HCEC 1CT (cell line): ENCODE results near the gene AGTRAP.

Experiments used
- DNase-seq: peaks from one replicate; pipeline ENCODE4 v3.0.0-alpha.2; 2017

AGTRAP gene

DNA sequence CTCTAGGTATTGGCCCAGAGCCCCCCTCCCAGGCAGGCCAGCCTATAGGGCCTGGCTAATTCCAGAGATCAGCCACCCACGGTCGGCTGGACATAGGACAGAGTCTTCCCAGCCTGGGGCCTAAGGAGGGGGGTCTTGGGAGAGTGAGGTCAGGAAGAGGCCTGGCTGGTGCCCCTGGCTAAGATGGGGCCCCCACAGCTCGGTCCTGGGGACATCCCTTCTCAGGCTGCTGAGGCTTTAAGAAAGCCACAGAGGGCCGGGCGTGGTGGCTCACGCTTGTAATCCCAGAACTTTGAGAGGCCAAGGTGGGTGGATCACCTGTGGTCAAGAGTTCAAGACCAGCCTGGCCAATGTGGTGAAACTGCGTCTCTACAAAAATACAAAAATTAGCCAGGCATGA, 28.6 kb downstream of the AGTRAP start:
- DNase-seq: no peak

DNA sequence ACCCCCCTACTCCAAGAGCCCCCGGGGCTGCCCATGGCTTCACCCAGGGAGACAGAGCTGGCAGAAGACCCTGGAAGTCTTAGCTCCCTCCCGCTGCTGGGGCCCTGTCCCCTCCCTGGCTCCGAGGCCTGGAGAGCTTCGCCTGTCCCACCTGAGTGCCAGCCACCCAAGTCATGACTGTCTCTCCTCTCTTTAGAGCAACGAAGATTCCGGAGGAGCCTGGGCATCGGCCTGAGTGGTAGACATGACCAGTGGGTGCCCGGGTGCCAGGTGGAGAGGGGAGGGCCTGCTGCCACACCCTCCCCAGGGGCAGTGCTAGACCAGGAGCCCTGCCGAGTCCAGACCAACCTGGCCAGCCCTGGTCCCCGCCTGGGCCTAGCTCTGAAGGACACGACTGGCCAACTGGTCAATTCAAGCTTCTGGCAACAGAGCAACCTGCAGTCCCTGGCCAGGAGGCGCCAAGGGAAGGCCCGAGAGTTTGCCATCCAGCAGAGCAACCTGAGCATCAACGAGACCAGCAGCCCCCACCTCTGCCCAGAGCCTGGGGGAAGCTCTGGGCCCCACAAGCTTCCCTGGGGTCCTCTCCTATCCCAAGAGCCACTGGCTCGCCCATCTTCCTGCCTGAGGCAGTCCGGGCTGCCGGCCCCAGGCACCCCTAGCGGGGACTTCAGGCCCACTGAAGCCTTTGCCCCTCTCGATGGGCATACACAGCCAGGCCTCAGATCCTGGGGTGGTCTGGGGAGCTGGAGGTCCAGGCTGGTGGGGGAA, 29.9 kb downstream of the AGTRAP start:
- DNase-seq: no peak

DNA sequence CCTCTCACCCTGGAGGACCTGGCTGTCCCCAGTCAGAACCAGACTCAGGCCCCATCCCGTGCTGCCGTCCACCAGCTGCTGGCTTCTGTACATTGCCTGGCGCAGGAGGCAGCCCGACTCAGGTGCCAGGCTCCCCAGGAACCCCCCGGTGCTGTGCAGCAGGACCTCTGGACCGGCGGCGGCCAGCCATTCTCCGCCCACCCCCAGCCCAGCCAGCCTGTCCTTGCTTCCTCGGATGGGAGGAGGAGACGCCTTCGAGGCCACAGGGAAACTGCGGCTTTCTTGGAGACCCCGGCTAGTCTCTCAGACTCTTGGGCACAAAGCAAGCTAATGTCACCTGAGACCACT, 30.5 kb downstream of the AGTRAP start:
- no peak for DNase-seq

DNA sequence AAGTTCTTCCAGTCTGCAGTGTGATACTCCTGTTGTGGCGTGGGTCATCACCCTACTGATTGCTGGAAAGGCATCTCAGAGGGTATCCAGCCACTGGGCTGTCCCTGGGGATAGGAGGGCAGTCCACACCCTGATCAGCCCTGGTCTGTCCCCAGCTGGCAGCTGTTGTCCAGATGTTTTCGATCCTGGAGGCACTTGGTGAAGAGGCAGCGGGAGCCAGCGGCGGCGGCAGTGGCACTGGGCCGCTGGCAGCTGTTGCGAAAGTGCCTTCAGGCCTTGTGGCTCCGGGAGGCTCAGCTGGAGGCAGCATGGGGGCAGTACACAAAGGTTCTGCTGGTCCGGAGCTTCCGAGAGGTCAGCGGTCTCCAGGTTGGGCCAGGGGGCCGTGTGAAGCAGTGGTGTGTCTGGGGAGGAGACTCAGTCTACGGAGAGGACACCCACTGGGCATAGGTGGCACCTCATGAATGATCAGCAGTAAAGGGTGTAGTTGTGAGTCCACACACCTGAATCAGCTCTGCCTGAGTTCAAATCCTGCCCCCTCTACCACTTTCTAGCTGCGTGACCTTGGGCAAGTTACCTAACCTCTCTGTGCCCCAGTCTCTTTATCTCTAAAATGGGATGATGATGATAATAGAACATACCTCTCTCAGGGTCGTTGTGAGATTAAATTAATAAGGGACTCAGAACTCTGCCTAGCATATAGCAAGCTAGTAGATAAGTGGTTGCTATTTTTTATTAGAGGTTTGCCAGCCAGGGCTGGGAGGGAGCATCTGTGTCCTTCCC, 32.2 kb downstream of the AGTRAP start:
- no peak for DNase-seq

DNA sequence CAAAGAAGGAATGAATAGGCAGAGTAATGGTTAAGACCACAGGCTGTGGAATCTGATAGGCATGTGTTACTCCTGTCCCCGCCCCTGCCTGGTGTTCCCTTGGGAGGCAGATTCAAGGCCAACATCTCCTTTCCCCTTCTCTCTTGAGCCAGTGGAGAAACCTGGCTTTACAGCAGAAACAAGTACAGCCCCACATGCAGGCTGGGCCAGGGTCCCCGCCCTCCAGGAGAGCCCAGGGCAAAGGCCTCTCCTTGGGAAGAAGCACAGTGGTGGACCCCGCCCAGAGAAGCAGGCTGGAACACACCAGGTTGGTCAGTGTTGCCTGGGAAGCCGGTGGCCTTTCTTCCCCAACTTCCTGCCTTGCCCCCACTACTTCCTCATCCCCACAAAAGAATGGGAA, 32.9 kb downstream of the AGTRAP start:
- DNase-seq: no peak

DNA sequence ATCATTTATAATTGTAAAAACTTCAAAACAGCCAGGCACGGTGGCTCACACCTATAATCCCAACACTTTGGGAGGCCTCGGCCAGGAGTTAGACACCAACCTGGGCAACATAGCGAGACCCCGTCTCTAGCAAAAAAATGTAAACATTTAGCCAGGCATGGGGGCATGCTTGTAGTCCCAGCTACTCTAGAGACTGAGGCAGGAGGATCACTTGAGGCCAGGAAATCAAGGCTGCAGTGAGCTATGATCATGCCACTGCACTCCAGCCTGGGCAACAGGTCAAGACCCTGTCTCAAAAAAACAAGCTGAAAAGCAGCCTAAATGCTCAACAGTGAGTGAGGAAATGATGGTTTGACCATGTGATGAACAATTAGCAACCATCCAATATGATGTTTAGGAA, 33.3 kb downstream of the AGTRAP start:
- no peak for DNase-seq

DNA sequence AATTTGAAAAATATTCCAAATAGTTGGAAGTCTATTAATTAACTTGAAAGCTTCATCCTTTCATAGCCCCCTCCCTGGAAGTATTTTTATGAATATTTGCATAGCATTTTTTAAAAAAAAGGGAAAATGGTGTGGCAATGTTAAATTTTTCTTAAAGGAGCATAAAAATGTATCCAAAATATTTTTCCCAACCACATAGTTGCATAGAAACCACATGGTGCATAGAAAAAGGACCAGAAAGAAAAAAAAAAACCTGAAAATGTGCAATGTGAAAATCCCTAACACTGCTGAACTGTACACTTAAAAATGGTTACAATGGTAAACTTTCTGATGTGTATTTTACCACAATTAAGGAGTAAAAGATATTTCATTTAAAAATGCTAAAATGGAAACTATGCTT, 34.1 kb downstream of the AGTRAP start:
- DNase-seq: no peak

DNA sequence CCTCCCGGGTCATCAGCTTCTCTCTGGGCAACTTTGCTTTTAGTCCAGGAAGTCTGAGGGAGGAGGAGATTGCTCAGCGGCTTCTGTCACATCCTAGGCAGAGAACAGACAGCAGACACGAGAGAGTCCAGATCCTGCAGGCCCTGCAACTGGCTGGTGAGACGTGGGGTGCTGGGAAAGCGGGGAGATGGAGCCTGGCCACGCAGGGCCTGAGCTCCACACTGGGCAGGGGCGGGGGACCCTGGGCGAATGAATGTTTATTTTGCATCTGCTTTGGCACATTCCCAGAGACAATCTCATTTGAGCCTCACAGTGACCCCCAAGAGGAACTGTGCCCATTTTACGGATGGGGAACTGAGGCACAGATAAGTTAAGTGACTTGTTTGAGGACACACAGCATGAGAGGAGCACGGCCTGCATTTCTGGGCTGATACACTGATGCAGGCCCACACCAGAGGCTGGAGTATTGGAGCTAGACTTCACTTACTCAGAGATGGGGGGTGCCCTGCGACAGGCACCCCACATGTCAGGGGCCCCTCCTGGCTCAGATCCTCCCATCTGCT, 35.6 kb downstream of the AGTRAP start:
- no peak for DNase-seq

DNA sequence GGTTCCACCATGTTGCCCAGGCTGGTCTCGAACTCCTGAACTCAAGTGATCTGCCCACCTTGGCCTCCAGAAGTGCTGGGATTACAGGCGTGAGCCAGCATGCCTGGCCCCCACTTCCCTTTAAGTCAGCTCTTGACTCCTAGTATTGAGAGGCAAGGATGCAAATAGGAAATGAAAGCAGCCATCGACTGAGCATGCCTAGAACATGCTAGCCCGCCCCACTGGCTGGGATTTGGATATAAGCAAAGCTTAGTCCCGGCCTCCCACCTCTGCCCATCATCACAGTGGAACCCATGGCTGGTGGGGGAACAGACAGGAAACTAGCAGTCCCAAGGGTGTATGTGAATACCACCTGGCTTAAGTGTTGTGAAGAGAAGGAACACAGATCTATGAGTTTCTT, 36.5 kb downstream of the AGTRAP start:
- DNase-seq: no peak

DNA sequence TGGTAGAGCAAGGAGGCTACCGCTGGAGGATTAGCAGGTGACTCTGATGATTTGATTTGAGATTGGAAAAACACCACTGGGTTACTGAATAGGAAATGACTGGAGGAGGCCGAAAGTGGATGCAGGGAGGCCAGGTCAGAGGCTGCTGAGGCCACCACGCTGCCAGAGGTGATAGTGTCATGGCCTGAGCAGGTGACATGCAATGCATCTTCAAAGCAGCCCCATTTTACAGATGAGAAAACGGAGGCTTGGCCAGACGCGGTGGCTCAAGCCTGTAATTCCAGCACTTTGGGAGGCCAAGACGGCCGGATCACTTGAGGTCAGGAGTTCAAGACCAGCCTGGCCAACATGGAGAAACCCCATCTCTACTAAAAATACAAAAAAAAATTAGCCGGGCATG, 38.8 kb downstream of the AGTRAP start:
- no peak for DNase-seq

DNA sequence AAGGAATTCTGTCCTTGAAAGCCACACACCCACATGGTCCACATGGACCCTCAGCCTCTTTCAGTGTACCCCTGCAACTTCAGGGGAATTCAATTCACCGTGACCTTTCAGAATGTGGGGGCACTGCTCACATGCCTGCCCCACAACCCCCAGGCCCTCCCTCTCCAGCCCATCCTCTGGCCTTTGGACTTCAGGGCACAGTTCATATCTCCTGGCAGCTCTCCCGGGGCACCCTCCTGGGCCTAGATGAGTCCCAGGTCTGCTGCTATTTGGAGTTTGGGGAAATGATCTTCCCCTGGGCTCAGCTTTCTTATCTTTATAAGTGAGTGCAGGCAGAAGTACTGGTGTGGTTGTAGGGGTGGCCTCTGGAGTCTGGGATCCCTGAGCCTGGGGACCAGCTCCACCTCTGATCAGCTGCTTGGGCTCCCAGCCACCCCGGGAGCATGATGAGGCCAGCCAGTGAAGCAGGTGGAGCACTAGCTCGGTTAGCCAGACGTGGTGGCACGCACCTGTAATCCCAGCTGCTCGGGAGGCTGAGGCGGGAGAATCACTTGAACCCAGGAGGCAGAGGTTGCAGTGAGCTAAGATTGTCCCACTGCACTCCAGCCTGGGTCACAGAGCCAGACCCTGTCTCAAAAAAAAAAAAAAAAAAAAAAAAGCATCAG, 41.9 kb downstream of the AGTRAP start:
- no peak for DNase-seq

DNA sequence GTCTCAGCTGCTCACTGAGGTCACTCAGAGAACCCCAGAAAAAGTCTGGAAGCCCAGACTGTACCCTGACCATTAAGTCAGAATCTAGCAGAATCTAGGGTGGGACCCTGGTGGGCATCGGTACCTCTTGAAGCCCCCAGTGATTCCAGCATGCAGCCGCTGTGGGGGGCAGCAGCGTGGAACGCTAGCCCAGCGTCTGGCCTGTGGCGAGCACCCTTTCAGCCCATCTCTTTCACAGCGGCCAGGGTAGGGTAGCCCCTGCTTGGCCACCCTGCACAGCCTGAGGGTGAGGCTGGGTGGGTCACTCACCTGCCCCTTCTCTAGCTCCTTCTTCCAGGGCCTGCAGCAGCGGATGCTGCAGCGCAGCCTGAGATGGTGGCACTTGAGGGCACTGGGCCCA, 42.4 kb downstream of the AGTRAP start:
- DNase-seq: no peak

DNA sequence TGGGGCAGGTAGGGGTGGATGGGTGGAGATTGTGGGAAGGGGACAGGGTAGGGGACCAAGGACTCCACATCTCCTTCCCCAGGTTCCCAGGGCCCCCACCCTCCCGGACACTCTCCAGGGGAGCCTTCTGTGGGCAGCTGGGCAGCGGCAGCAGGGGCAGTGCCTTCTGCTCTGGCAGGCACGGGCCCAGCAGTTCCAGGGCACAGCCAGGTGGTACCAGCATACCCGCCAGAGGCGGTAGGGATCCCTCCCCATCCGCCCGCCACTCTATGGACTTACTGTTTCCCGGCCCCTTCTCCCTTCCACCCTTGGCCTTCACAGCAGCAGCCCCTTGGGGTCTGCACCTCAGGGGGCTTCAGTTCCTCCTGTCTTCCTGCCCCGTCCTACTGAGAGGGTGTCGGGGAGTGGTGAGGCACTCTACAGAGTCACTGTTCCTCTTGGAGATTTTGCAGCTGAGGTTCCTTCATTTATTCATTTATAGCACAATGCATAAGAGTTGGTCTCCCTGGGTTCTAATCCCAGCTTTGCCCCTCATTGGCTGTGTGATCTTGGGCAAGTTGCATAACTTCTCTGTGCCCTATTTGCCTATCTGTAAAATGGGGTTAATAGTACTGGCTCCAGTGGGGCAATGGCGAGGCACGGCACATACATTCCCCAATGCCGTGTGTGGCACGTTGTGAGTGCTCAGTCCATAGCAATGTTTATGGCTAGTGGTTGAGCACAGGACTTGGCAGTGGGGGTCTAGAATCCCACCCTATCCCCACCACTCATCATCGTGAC, 43.1 kb downstream of the AGTRAP start:
- DNase-seq: no peak

DNA sequence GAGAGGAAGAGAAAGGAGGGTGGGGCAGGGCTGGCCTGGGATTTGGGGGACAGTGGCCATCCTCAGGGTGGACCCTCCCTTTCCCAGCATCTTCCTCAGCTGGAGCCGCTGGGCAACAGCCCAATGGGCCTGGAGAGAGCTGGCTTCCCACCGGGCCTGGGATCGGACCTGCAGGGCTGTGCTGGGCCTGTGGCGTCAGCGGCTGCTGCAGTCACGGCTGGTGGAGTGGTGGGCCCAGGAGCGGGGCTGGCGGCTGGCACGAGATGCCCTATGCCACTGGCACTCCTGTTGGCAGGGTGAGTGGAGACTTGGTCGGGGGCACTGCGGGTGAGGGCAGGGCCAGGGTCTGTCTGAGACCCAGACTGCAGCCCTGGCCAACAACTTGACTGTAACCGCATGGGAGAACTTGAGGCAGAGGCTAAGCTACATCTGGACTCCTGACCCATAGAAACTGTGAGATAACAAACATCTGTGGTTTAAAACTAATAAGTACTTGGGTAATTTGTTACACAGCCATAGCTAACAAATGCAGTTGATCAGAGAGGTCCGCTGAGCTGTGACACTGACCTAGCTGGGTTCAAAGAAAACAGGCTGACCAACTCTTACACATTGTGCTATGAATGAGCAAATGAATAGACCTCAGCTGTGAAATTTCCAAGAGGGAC, 43.9 kb downstream of the AGTRAP start:
- no peak for DNase-seq

DNA sequence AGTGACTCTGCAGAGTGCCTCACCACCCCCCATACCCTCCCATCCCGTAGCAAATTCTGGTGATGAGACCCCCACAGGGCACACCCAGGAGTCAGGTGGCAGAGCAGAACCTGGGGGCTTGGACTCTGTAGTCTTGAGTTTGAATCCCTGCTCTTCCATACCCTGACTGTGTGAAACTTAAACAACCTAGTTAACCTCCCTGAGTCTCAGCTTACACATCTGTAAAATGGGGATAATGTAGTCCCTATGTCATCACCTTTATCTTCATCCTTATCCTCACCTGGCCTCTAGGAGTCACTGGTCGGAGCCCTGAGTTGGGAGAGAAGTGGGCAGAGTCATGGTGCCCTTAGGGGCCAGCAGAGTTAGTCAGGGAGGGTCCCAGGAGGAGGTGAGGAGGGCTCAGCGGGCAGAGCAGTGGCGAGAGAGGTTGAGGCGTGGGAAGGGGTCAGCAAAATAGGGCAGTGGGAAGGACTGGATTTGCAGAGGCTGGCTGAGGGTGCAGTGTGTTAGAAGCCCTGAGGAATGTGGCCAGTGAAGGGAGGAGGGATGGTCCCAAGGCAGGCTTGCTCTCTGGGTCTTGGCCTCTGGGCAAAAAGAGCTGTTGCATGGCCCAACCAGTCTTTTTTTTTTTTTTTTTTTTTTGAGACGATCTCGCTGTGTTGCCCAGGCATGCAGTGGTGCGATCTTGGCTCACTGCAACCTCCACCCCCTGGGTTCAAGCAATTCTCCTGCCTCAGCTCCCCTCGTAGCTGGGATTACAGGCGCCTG, 44.6 kb downstream of the AGTRAP start:
- DNase-seq: no peak

DNA sequence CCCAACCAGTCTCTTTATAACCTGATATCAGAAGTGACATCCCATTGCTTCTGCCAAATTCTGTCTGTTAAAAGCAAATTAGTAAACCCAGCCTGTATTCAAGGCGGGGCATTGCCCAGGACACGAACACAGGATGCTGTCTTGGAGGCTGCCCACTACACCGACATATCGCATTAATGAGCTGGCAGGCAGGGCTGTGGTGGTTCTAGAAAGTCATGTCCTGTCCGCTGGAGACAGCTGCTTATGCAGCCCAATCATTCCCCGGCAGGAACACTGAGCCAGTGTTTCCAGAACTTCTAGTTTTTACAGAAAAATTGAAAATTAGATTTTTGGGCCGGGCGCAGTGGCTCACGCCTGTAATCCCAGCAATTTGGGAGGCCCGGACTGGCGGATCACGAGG, 45.4 kb downstream of the AGTRAP start:
- DNase-seq: no peak

DNA sequence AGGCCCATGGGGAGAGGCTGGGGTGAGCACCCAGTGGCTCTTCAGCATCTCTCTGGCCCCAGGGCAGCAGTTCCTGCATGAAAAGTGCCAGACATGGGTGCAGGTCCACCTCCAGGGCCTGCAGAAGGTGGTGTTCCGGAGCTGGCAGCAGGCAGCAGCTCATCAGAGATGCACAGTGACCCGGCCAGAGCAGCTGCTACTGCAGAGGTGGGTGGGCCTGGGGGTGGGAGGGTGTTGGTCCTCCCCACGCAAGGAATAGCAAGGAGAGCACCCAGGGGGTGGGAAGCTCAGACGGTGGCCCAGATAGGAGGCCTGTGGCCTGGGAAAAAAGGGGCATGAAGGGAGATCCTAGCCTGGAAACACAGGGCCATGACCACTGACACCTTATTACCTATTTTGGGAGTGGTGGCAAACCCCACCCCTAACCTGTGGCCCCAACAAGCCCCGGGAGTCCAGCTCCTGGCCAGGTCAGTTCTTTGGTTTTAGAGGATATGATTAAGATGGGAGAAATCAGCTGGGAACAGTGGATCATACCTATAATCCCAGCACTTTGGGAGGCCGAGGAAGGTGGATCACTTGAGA, 46.3 kb downstream of the AGTRAP start:
- DNase-seq: no peak

DNA sequence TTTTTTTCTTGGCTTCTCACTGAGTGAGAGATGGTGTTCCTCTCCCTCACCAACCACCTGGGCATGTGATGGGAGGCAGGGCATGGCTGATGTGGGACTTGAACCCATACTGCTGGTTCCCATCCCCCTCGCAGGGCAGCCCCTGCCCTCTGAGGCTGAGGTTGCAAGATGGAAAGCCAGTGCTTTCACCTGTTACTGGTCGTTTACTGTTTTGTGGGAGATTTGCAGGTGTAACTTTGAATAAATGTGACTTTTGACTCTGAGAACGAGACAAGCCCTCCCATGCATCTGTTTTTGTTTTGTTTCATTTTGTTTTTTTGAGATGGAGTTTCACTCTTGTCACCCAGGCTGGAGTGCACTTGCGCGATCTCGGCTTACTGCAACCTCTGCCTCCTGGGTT, 47.6 kb downstream of the AGTRAP start:
- no peak for DNase-seq

DNA sequence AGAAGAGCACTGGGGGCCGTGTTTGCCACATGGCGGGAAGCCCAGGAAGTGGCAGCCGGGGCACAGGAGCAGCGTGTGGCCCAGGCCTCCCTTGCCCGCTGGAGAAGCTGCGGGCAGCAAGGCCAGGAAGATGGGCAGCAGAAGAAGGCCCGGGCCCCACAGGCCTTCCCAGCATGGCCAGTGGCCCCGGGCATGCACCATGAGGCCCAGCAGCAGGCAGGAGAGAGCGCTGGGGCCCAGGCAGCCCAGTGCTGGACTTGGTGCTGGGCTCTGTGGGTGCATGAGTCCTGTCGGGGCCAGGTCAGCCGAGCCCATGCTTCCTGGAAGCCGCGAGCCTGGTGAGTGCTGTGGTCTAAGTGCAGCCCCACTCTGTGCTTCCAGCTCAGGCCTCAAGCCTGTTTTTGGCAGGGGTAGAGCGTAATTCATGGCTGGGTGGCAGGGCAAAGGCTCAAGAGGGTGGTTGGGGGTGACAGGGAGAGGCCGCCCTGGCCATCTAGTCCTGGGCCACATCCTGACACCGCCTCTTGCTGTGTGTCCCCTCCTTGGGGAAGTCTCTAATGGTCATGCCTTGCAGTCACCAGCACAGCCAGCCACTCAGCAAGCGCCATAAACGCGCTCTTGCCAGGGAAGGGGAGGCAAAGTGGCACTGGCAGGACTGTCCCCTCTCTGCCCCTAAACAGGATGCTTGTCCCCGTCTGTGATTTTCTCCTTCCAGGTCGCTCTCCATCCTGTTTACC, 48.5 kb downstream of the AGTRAP start:
- no peak for DNase-seq

DNA sequence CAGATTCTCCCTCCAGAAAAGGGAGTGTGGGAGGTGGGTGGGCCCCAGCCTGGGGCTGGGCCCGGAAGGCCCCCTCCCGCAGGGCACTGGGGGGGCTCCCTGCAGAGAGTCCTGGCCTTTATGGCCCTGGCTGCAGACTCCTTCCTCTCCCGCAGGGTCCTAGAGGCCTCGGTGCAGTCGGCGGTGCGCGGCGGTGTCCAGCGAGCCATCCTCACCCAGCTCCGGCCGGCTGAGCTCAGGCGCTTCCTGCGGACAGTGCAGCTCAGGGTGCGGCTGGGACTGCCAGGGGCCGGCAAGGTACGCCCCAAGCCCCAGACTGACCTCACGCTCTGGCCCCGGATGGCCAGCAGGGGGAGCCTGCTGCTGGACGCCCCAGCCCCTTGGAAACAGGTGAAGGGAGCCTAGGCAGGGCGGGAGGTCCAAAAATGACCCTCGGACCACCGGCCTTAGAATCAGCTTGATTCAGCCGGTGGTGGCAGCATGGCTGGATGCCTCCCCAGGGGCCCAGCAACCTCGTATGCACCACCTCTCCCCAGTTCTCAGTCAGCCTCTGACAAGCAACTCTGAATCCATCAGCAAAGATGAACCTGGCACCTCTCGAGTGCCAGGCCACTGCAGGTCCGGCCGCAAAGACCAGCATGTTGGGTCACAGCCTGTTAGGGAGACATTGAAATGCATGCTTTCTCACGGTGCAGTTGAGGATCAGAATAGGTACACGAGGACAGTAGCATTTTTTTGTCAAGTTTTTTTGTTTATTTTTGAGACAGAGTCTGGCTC, 49.2 kb downstream of the AGTRAP start:
- peak; percentile 47 for DNase-seq
